GM04504 (cell line): ENCODE results near the gene FBXO28.

Experiments
- DNase-seq: peaks from one replicate; pipeline ENCODE4 v3.0.0-alpha.2; 2012; ENCODE audit warnings: low read depth

FBXO28 gene

DNA sequence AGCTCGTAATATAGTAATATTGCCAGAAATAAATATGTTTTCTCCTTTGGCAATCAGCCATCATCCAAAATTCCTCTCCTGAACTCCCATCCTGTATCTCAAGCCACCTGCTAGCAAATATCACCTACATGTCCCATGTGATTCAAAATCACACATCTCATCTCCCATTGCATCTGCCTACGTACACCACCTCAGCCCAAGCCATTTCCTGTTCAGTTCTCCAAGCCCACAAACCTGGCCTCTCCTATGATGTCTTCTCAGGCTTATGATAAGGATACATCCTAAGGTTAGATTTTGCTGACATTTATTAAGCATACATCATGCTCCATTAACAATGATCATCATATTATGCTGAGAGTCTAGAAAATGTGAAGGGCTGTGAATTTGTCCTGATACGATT lies 37.2 kb downstream of the FBXO28 start:
- no peak for DNase-seq

DNA sequence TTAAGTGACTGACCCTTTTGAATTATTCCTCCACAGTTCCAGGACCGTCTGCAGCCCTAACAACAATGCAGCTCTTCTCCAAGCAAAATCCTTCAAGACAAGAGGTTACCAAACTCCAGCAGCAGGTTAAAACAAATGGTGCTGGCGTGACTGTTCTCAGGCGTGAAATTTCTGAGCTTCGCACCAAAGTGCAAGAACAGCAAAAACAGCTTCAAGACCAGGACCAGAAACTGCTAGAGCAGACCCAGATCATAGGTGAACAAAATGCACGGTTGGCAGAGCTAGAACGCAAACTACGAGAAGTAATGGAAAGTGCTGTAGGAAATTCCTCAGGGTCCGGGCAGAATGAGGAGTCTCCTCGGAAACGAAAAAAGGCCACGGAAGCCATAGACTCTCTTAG lies 43.4 kb downstream of the FBXO28 start:
- DNase-seq, result no peak

GRCh38 chr1:224159541-224159940 lies 45.6 kb downstream of the FBXO28 start:
- no peak for DNase-seq

DNA sequence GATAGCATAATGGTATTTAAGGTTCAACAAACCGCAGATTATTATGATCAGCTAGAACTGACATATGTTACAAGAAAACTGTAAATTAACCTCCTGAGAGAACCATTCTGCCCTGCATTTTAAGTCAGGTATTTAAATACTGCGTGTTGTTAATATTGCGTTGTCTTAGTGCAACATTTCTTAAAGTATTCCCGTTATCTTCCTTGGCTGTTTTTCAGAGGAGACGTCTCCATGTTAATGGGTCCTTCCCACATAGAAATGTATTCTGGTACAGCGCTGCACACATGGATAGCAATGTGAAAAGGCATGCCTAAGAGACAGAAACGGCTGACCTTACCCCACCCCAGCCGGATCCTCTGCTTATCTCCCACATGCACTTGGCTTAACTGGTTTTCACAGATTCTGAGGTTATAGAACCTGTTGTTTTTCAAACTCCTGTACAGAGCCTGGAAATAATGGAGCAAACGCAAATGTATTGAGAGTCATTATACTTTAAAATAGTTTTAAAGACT lies 46.3 kb downstream of the FBXO28 start:
- no peak for DNase-seq

- no peak for DNase-seq
Observed at GRCh38 chr1:224162768-224163167, 48.9 kb downstream of the FBXO28 start.

GRCh38 chr1:224163311-224163710 lies 49.4 kb downstream of the FBXO28 start:
- no peak for DNase-seq

DNA sequence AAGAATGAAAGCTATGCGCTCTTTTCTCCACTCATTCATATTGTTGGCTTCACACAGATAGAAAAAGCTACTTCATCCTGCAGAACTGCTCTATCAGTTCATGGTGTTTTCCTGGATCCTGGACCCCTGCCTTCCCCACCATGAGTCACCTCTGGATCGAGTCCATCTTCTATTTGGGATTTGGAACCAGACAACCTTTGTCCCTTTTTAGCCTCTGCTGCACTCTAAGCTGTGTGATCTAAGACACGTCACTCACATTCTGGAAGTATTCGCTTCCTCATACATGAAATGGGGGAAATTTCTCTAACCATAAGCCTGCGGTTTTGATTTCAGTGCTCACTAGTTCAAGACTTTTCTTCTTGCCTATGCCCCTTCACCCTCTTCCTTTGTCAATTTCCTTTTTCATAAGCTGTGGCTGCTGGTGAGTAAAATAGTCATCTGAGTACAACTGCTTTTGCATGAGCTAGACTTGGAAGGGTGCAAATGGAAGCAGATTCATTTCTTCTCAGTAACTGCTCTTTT lies 55.0 kb downstream of the FBXO28 start:
- DNase-seq, result peak; percentile 36

DNA sequence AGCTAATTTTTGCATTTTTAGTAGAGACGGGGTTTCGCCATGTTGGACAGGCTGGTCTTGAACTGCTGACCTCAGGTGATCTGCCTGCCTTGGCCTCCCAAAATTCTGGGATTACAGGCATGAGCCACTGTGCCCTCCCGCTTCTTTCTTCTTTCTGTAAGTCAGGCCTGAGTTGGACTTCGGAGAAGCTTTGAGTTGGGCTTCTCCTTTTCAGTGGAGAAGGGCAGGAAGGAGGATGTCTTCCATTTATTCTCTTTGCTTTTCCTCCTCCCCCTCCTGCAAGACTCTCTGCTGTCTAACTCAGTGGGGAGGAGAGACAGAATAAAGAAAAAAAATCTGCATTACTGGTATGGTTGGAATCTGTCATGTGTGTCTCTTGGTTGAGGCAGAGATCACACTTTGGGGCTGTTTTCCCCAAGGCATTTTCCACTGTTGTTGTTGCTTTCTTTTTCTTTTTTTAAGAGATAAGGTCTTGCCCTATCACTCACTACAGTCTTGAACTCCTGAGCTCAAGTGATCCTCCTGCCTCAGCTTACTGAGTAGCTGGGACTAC lies 55.9 kb downstream of the FBXO28 start:
- DNase-seq, result no peak

GRCh38 chr1:224170343-224170742 lies 56.4 kb downstream of the FBXO28 start:
- no peak for DNase-seq

DNA sequence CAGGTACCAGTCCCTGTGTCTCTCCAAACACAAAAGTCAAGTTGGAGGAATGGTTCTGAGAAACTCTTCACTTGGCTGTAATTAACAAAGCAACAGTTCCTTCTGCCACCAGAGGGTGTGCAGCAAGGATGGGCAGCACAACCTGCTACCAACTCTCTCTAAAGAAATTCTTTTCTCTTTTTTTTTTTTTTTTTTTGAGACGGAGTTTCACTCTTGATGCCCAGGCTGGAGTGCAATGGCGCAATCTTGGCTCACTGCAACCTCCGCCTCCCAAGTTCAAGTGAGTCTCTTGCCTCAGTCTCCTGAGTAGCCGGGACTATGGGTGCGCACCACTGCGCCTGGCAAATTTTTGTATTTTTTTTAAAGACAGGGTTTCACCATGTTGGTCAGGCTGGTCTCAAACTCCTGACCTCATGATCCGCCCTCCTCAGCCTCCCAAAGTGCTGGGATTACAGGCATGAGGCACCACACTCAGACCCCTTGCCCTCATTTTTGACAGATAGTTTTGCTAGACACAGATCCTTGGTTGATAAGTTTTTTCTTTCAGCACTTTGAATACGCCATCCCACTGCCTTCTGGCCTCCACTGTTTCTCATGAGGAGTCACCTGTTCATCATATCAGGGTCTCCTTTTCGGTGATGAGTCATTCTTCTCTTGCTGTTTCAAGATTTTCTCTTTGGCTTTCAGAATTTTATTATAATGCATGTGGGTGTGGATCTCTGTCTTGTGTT lies 57.0 kb downstream of the FBXO28 start:
- DNase-seq, result no peak

DNA sequence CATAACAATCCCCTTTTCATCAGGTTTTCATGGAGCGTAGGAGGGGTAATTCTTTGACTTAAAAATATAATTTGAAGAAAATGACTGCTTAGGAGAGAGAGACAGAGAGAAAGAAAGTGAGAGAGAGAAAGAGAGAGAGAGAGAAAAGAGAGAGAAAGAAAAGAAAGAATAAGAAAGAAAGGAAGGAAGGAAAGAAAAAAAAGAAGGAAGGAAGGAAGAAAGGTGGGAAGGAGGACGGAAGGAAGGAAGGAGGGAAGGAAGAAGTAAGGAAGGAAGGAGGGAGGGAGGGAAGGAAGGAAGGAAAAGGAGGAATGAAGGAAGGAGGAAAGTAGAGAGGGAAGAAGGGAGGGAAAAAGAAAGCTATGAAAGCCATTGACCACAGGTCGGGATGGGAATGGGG lies 58.3 kb downstream of the FBXO28 start:
- no peak for DNase-seq

DNA sequence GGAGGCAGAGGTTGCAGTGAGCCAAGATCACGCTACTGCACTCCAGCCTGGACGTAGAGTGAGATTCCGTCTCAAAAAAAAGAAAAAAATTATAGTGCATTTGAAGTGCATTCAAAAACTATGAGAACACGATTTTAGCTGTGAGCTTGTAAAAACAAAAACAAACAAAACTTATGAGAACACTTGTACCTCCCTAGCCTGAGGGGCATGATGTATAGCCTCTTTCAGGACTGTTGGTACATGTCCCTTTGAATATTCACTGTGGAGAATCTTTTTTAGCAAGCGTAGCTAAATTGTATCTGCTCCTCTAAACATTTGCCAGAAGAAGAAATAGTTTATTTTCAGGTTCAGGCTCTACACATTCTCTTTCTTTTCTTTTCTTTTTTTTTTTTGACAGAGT lies 59.6 kb downstream of the FBXO28 start:
- no peak for DNase-seq

DNA sequence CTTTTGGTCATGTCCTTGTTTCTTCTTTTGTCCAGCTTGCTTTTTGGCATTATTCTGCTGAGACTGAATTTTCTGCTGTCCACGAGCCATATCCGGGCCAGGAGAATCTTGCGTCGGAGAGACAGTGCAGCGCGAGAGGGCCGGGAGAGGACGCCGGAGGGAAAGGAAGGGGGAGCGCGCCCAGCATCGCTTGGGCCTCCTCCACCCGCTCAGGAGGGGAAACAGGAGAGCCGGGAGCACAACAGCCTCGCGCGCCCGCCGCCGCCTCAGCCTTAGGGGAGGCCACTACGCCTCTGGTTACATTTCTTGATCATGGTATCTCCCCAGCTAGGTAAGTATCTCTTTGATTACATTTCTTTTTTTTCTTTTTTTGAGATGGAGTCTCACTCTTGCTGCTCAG lies 61.7 kb downstream of the FBXO28 start:
- DNase-seq, result no peak

DNA sequence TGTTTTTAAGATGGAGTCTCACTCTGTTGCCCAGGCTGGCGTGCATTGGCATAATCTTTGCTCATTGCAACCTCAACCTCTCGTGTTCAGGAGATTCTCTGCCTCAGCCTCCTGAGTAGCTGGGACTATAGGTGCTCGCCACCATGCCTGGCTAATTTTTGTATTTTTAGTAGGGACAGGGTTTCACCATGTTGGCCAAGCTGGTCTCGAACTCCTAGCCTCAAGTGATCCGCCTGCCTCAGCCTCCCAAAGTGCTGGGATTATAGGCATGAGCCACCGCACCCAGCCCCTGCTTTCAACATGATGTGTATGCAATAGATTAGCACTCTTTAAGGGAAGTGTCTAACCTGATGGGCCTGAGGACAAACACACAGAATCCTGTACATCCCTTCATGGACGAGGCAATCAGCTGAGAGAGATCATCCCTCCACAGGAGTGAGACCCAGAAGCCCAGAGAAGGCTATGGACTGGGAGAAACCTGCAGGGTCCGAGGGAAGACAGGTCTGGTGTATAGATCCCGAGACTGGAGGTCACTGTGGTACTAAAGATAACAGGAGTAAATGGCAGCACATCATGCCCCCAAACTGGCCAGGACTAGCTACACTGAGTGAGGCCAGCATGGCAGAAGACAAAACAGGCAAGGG lies 63.6 kb downstream of the FBXO28 start:
- no peak for DNase-seq

GRCh38 chr1:224178894-224179293 lies 65.0 kb downstream of the FBXO28 start:
- DNase-seq, result no peak

DNA sequence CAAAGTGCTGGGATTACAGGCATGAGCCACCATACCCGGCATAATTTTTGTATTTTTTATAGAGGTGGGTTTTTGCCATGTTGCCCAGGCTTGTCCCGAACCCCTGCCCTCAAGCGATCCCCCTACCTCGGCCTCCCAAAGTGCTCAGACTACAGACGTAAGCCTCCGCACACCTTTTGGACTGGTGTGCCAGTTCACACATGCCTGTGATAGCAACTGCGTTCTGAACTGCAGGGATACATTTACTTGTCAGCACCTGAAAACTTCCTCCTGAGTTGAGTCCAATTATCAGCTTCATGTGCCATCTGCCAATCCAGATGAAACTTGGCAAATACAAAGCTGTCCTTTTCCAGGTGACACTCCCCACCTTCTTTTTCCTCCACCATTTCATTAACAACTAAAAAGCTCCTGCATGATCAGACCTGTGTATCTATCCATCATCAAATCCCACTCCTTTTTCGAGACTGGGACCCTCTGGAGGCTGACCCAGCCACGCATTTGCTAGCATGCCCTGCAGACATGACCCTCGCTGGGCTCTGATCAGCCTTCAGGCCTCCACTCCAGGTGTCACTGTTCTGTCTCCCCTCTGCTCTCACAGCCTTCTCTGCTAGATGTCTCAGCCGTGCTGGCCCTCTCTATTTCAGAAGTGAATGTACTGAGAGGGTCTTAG lies 67.0 kb downstream of the FBXO28 start:
- DNase-seq, result no peak

DNA sequence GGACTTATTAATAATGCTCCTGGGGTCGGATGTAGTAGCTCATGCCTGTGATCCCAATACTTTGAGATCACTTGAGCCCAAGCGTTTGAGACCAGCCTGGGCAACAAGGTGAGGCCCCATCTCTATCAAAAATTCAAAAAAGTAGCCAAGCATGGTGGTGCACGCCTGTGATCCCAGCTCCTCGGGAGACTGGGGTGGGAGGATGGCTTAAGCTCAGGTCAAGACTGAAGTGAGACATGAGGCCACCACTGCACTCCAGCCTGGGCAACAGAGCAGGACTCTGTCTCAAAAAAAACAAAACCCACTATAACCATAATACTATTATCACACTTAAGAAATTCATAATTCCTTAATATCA lies 67.5 kb downstream of the FBXO28 start:
- DNase-seq, result no peak

DNA sequence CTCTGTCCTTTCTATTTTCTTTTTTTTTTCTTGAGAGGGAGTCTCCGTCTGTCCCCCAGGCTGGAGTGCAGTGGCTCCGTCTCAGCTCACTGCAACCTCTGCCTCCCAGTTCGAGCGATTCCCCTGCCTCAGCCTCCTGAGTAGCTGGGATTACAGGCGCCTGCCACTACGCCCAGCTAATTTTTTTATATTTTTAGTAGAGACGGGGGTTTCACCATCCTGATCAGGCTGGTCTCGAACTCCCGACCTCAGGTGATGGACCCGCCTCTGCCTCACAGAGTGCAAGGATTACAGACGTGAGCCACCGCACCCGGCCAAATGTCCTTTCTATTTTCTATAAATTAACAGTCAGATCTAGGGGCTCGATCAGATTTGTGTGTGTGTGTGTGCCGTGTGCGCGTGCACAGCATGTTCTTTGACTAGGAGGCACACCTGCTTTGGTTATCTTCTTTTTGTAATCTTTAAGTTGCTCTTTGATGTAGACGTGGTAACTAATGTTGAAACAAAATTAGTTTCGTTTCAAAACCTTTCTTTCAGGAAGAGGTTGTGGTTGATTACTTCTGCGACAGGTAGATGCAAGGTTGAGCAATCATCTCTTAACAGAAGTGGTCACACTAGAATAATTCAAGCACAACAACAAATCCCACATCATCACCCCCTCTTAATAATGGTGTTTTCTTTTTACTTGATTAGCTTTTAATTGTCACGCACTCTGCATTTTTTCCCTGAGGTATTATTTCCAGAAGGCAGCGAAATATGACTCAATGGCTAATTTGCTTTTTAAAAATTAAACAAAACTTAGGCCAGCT lies 68.3 kb downstream of the FBXO28 start:
- no peak for DNase-seq

- DNase-seq, result peak; percentile 49
Observed at GRCh38 chr1:224182866-224183590, 69.1 kb downstream of the FBXO28 start, which contains the start of gene DEGS1. DEGS1 (plus strand) TSS chr1:224183240; CDS start chr1:224183337, 97 bp downstream.

GRCh38 chr1:224183591-224184312 lies 69.8 kb downstream of the FBXO28 start:
- peak; percentile 44 for DNase-seq
